Fibroblast of peridontal ligament (primary cell): ENCODE results near the gene ARHGEF2.
A peak's percentile ranks its signal among the peaks of the same experiment; 100 is the strongest.

Source experiments
- DNase-seq: peaks from one replicate; pipeline ENCODE4 v3.0.0-alpha.2; 2010; ENCODE audit errors: extremely low read depth

The ARHGEF2 gene

GRCh38 chr1:155971910-155972809 lies 6.2 kb downstream of the ARHGEF2 start:
- DNase-seq, result no peak

GRCh38 chr1:155970531-155971167 lies 7.7 kb downstream of the ARHGEF2 start:
- peak; percentile 69 for DNase-seq

DNA sequence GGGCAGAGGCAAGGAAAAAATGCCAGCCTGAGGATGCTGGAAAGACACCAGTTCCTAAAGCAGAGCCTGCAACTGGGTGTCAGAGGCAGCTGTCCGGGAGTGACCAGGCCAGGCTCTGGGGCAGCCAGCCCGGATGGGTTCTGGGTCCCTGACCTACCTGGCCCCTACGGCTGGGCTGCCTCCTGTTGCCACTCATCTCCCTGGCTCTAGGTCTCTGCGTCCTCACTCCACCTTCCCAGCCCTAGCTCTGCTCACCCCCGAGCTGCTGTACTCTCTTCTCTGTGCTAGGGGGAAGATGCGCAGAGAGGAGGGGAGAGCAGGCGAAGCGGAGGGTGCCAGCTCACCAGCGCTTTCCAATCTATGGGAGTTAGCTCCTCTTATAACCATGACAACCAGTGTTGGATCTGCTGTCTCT lies 9.0 kb downstream of the ARHGEF2 start:
- no peak for DNase-seq

- peak; percentile 56 for DNase-seq
These were observed 9.7 kb downstream of the ARHGEF2 start for GRCh38 chr1:155968670-155969069.

DNA sequence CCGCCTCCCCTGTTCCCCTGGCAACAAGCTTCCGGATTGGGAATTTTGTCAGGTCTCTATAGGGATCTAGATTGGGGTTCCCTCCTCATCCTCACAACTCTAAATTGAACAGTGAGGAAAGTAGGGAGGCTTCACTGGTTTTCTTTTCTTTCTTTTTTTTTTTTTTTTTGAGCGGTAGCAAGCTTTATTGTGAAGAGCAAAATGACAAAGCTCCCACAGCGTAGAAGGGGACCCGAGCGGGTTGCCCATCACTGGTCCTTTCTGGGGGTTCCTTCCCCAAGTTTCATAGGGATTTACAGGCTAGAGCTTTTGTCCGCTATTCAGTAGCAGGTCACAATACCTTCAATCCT lies 10.3 kb downstream of the ARHGEF2 start:
- DNase-seq, result no peak

DNA sequence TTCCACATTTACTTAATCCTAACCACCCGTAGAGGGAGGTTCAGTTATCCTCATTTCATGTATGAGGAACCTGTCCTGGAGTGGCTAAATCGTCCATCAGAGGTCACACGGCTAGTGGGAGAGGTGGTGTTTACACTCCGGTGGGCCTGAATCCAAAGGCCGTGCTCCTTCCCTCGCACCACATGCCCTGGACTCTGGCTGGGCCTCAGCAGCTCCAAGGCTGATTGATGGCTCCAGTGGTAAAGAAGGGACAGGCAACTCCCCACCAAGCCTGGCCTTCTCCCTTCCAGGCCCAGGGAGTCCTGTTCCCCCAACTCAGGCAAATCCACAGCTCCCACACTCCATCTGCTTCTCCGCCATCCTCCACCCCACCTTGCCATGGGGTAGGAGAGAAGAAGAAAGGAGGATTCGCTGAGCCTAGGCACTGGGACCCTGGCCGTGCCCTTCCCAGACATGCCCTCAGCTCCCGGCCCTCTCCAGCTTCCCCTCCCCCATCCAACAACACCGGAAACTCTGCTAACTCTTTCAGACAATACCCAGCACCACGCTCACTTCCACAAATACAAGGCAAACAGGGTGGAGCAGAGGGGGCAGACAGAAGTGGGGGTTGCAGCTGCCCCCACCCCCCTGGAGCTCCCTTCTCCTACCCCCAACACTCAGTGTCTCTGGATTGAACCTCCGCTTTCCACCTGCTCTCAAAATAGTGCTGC lies 10.9 kb downstream of the ARHGEF2 start:
- no peak for DNase-seq

- no peak for DNase-seq
These were observed 11.6 kb downstream of the ARHGEF2 start for GRCh38 chr1:155966750-155967149.

DNA sequence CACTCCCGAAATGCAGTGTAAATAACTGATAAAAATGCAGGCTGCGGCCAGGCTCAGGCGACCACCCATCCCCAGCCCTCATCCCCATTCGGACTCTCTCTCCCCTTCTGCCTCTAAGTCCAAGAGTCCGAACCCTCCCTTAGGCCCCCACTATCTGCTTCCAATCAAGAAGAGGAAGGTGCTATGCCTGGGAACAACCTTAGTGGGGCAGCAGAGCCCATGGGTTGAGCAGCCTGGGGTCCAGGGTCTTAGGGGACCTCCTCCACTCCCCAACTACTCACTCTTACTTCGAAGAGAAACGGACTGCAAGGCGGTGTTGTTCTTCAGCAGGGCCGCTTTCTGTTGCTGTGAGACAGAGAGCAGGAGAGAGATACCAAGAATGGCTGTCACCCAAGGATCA lies 12.2 kb downstream of the ARHGEF2 start:
- no peak for DNase-seq

- DNase-seq, result no peak
These were observed 14.2 kb downstream of the ARHGEF2 start for GRCh38 chr1:155964193-155964592.

- peak; percentile 12 for DNase-seq
These were observed 15.6 kb downstream of the ARHGEF2 start for GRCh38 chr1:155962599-155963211.

DNA sequence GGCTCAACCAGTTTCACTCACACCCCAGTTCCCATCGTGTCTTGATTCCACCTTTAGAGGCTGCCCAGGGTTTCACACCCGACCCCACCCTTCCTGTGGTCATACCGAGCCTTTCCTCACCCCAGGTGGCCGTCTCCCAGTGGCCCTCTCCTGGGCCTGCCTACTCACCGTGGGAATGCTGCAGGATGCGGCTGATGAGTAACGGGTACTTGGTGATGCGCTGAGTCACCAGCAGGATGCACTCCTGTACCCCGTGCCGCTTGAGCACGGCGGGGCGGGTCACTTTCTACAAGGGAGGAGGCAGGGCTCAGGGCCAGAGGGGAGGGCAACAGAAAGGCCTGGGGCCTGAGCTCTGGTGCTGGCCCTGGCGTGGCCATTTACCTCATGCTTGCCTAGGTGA lies 16.4 kb downstream of the ARHGEF2 start:
- peak; percentile 78 for DNase-seq

DNA sequence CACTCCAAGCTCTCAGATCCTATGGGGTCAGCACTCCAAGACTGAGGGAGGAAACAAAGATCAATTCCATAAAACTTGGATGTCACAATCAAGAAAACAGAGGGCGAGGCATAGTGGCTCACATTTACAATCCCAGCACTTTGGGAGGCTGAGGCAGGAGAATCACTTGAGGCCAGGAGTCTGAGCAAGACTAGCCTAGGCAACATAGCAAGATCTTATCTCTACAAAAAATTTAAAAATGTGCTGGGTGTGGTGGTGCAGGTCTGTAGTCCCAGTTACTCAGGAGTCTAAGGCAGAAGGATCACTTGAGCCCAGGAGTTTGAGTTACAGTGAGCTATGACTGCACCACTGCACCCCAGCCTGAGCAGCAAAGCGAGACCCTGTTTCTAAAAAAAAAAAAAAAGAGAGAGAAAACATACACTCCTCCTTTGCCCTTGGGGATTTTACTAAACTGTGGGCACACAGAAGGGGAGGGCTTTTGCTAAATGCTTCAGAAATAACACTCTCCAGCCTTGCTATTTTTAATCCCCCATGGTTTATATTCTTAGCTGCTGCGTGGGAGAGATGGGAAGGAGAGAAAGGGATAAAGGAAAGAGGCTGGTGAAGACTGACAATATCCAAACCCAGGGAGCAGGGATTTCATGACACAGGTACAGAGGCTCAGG lies 18.1 kb downstream of the ARHGEF2 start:
- DNase-seq, result no peak

DNA sequence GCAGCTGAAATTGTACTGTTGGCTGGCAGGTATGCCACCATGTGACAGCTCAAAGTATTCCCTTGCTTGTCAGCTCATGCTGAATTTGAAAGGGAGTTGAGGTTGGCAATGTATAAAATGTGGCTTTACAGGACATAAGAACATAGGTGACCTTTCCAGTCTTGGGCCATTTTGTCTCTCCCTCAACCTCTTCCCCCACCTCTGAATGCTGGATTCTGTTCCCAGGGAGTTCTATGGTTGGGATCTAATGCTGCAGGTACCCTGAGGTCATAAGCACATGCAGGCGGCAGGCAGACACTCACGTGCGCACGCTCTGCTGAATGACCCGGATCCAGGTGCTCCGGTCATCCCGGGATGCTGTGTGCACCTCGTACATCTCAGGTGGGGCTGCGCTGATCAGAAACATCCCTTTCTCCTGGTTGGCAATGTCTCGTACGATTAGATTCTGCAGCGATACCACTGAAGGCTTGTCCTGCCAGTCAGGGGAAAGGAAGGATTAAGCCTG lies 20.9 kb downstream of the ARHGEF2 start:
- no peak for DNase-seq

GRCh38 chr1:155954645-155955044 lies 23.7 kb downstream of the ARHGEF2 start:
- DNase-seq, result no peak

GRCh38 chr1:155952505-155952890 lies 25.8 kb downstream of the ARHGEF2 start:
- DNase-seq, result no peak

DNA sequence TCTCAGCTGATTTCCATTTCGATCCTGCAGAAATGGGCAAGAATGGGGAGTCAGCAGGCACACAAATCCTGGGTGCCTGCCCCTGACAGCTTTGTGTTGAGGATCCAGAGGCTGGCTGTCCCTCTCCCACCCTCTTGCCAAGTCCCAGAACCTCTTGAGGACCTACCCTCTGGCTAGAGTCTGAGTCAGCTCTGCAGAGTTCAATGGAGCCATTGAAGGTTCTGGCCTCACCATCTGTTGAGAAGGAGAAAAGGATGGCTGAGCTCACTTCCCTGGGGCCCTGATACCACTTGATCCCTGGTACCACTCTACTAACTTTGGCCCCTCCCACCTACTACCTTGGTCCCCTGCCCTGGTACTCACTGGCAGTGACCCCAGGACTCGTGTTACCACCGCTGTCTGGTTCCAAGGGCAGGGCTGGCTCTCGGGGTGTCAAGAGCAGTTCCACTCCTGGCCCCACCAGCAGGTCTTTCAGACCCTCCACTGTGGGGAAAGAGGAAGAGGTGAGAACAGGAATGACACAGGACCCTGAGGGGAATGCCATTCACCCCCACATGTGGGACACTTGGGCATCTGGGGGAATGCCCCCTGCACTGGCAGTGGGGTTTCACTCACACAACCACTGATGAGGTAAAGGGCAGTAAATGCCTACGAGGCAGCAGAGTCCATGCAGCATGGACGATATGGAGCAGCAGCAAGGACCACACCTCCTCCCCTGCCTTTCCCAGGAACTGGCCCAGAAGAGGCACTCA lies 26.4 kb downstream of the ARHGEF2 start:
- no peak for DNase-seq

DNA sequence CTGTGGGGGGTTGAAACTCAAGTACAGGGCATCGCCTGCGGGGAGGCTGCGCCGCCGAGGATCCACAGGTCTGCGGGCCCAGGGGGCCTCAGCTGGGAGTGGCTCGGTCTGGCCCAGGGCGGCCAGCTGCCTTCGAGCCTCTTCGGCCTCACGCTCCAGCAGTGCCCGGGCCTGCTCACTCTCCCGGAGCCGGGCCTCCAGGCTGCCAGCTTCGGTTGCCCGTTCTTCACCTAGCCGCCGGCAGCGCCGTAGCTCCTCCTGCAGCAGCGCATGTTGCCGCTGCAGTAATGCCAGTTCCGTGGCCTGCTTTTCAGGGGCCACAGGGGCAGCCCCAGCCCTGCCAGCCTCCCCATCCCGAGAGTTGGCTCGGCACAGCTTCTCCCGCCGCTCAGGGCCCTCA lies 27.5 kb downstream of the ARHGEF2 start:
- DNase-seq, result no peak

DNA sequence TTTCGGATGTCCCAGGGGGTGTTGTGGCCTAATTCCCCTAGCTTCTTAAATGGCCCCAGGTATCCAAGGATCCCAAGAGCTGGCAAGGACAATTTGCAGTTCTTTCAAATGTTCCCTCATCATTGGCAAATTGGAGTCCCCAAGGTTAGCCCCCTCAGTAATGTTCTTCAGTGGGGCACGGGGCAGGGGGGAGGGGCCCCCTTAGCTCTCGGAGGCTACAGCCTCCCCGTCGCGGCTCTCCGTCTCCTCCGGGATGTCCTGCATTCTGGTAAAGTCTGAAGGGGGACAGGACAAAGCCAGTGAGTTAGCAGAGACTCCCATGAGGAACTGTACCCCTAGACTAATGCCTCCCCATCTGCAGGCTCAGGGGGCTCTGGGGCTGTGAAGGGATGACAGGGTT lies 30.6 kb downstream of the ARHGEF2 start:
- no peak for DNase-seq

- no peak for DNase-seq
These were observed 31.1 kb downstream of the ARHGEF2 start for GRCh38 chr1:155947292-155947691.

- DNase-seq, result no peak
These were observed 31.6 kb downstream of the ARHGEF2 start for GRCh38 chr1:155946633-155947219.

- DNase-seq, result peak; percentile 10
These were observed 33.9 kb downstream of the ARHGEF2 start for GRCh38 chr1:155944444-155944799.
